Body of pancreas (tissue), 4 donors: ENCODE data around the gene EPB41L5. TPM values are rescaled to one million over a fixed set of nuclear protein-coding genes. Genes with fewer than 3 reads are reported as not detected.
"Not testable (repeated sequence)": the region's sequence is repeated elsewhere in the genome, so short reads cannot be mapped to it uniquely, and the experiment has no call there.

Experiments
- ATAC-seq: fragments of 150-250 bp; one replicate; pipeline ENCODE4 v1.9.1; 2016
- DNase-seq, 4 donors: peaks; one replicate each; pipeline ENCODE4 v3.0.0-alpha.2; 2019
- H3K27ac ChIP-seq, 4 donors: fragments of 200-600 bp; sonication (generic); 1 replicate in 3 of 4; 2 replicates in 1 of 4; pipeline versions ENCODE4 v1.5.1 to v1.6.1; 2016 to 2019; ENCODE audit warnings: mild to moderate bottlenecking in 1 of 4, mixed read lengths in 1 of 4, moderate library complexity in 1 of 4
- H3K27me3 ChIP-seq, 2 donors: fragments of 200-600 bp; sonication (generic); one replicate each; pipeline ENCODE4 v1.6.0; 2016; ENCODE audit warnings: mild to moderate bottlenecking in 1 of 2
- H3K36me3 ChIP-seq, 2 donors: fragments of 200-600 bp; sonication (generic); replicated peaks in 1 of 2; 2 replicates each; pipeline ENCODE4 v1.5.1; 2016; ENCODE audit warnings: low read depth in 2 of 2; ENCODE audit not compliant: insufficient read depth in 1 of 2
- H3K4me1 ChIP-seq: fragments of 200-600 bp; sonication (generic); one replicate; pipeline ENCODE4 v1.6.0; 2016
- H3K4me3 ChIP-seq, 2 donors: fragments of 200-600 bp; sonication (generic); 1 replicate in 1 of 2; 2 replicates in 1 of 2; pipeline ENCODE4 v1.5.1; 2016 to 2019
- H3K9me3 ChIP-seq, 3 donors: fragments of 200-600 bp; sonication (generic); 1 replicate in 2 of 3; 2 replicates in 1 of 3; pipeline ENCODE4 v1.5.1; 2016
- POLR2A ChIP-seq, 3 donors: fragments of 450-650 bp; IDR thresholded peaks; one replicate each; pipeline ENCODE4 v1.6.1; 2016; ENCODE audit warnings: antibody characterized with exemption in 3 of 3, mild to moderate bottlenecking in 2 of 3
- WGBS, 2 donors: methylation state at CpG; one replicate each; pipeline ENCODE4 v1.1.5; 2017; 5-methylcytosine and 5-hydroxymethylcytosine counted together
- intact Hi-C: fragments of 100-400 bp; cut with DNase I; formaldehyde crosslinking; loops from one replicate; pipeline ENCODE4 v1.15.1; 2023
- total RNA-seq, 2 donors: library from RNA; depleted of rRNA; stranded (reverse); fragments of >200 nt; gene quantifications; one replicate each; pipeline ENCODE4 v1.1.0, GENCODE V29; 2016
- TF ChIP-seq, protein P1 (sequence below), 7 experiments: fragments of 450-650 bp in 4 of 7; fragments of 200-600 bp in 3 of 7; sonication (generic) in 3 of 7; IDR thresholded peaks; one replicate each; pipeline ENCODE4 v1.5.1; 2016 to 2019; ENCODE audit warnings: antibody characterized with exemption in 7 of 7

EPB41L5 gene
- total RNA-seq, 2 donors from 2014 or later, result 27.2 to 32.6 TPM

DNA sequence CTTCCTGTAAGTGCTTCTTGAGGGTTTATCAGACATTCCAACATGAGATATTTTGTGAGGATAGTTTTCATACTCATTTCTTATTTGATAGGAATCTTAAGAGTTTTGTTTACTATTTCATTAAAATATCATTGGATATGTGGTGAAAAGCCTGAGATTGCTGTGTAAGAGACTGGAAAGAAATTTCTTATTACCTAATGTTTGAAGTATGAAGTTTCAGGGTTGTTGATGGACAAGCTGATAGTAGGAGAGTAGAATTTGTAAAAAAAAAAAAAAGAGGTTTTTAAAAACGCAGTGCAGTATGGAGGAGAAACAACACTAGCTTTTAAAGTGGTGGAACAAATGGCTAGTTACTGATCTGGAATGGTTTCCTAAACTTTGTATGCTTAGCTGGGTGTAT lies 7.7 kb downstream of the EPB41L5 start:
- WGBS, 2 donors, result 37 to 50% methylated on average over 1 of the region's 1 CpG
- no peak for ATAC-seq
- H3K4me1 ChIP-seq, result peaks cover 9% of the 10 kb centered on the region

DNA sequence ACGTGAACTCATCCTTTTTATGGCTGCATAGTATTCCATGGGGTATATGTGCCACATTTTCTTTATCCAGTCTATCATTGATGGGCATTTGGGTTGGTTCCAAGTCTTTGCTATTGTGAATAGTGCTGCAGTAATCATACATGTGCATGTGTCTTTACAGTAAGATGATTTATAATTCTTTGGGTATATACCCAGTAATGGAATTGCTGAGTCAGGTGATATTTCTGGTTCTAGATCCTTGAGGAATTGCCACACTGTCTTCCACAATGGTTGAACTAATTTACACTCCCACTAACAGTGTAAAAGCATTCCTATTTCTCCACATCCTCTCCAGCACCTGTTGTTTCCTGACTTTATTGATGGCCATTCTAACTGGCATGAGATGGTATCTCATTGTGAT lies 9.6 kb downstream of the EPB41L5 start:
- H3K9me3 ChIP-seq, result not testable (repeated sequence)

More for the DNA sequence above, 7.7 kb downstream of the EPB41L5 start:
- H3K4me3 ChIP-seq, result no peak overlapping the region
- no peaks in the 10 kb centered on the region for H3K9me3 ChIP-seq
- no peak for DNase-seq
- H3K36me3 ChIP-seq, result no peaks in the 10 kb centered on the region
- H3K27ac ChIP-seq, result no peak overlapping the region
- intact Hi-C loops, result no loop called here
- no peaks in the 10 kb centered on the region for H3K27me3 ChIP-seq
- TF ChIP-seq, protein P1, sequence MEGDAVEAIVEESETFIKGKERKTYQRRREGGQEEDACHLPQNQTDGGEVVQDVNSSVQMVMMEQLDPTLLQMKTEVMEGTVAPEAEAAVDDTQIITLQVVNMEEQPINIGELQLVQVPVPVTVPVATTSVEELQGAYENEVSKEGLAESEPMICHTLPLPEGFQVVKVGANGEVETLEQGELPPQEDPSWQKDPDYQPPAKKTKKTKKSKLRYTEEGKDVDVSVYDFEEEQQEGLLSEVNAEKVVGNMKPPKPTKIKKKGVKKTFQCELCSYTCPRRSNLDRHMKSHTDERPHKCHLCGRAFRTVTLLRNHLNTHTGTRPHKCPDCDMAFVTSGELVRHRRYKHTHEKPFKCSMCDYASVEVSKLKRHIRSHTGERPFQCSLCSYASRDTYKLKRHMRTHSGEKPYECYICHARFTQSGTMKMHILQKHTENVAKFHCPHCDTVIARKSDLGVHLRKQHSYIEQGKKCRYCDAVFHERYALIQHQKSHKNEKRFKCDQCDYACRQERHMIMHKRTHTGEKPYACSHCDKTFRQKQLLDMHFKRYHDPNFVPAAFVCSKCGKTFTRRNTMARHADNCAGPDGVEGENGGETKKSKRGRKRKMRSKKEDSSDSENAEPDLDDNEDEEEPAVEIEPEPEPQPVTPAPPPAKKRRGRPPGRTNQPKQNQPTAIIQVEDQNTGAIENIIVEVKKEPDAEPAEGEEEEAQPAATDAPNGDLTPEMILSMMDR (IDR thresholded peaks at IDR 0.05), result no peak
- TF ChIP-seq POLR2A (IDR thresholded peaks at IDR 0.05), result no peak

DNA sequence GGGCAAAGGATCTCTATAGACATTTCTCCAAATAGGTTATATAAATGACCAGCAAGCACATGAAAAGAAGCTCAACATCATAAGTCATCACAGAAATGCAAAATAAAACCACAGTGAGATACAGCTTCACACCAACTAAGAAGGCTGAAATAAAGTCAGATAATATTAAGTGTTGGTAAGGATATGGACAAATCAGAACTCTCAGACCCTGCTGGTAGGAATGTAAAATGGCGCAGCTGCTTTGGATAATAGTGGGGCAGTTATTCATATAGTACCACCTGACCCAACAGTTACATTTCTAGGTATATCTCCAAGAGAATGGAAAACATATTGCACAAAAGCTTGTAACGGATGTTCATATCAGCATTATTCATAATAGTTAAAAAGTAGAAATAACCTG lies 14.0 kb downstream of the EPB41L5 start:
- 98 to 100% methylated on average over 2 of the region's 2 CpGs for WGBS, 2 donors
- no peak for ATAC-seq
- no peak for DNase-seq
- TF ChIP-seq POLR2A (IDR thresholded peaks at IDR 0.05), result no peak
- TF ChIP-seq, protein P1 (IDR thresholded peaks at IDR 0.05), result no peak
- intact Hi-C loops, result no loop called here
- H3K27me3 ChIP-seq, result no peaks in the 10 kb centered on the region
- no peak overlapping the region for H3K4me3 ChIP-seq
- no peak overlapping the region for H3K27ac ChIP-seq
- peaks cover 4% of the 10 kb centered on the region for H3K4me1 ChIP-seq
- no peaks in the 10 kb centered on the region for H3K9me3 ChIP-seq
- H3K36me3 ChIP-seq, result no peaks in the 10 kb centered on the region

More for the DNA sequence above, 9.6 kb downstream of the EPB41L5 start:
- H3K36me3 ChIP-seq, ATAC-seq, intact Hi-C loops, H3K4me1 ChIP-seq, H3K4me3 ChIP-seq, H3K27ac ChIP-seq, DNase-seq, H3K27me3 ChIP-seq: not testable (repeated sequence)
- WGBS, 2 donors, result 100% methylated on average over 1 of the region's 1 CpG

DNA sequence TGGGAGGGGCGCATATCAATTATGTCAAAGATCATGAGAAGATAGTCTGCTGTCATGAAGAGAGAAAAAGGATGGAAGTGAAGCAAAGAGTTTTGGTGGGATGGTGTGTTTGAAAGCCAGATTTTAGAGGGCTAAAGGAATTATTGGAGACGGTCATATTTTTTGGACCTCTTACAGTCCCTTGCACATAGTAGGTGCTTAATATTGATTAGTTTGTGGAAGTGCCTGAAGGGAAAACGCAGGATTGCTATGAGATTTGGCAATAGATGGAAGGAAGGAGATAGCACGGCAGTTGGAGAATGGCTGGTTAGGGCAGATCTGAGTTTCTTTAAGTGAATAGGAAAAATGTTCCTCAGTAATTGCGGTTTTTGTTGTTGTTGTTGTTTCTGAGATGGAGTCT lies 15.9 kb downstream of the EPB41L5 start:
- TF ChIP-seq, protein P1 (IDR thresholded peaks at IDR 0.05), result no peak
- no peak for TF ChIP-seq POLR2A (IDR thresholded peaks at IDR 0.05)
- no peak for ATAC-seq
- 88 to 90% methylated on average over 5 of the region's 5 CpGs for WGBS, 2 donors
- no peaks in the 10 kb centered on the region for H3K9me3 ChIP-seq
- peaks cover 5% of the 10 kb centered on the region for H3K4me1 ChIP-seq
- H3K4me3 ChIP-seq, result no peak overlapping the region
- H3K27me3 ChIP-seq, result no peaks in the 10 kb centered on the region
- no peak overlapping the region for H3K27ac ChIP-seq
- intact Hi-C loops, result no loop called here
- no peaks in the 10 kb centered on the region for H3K36me3 ChIP-seq
- no peak for DNase-seq

DNA sequence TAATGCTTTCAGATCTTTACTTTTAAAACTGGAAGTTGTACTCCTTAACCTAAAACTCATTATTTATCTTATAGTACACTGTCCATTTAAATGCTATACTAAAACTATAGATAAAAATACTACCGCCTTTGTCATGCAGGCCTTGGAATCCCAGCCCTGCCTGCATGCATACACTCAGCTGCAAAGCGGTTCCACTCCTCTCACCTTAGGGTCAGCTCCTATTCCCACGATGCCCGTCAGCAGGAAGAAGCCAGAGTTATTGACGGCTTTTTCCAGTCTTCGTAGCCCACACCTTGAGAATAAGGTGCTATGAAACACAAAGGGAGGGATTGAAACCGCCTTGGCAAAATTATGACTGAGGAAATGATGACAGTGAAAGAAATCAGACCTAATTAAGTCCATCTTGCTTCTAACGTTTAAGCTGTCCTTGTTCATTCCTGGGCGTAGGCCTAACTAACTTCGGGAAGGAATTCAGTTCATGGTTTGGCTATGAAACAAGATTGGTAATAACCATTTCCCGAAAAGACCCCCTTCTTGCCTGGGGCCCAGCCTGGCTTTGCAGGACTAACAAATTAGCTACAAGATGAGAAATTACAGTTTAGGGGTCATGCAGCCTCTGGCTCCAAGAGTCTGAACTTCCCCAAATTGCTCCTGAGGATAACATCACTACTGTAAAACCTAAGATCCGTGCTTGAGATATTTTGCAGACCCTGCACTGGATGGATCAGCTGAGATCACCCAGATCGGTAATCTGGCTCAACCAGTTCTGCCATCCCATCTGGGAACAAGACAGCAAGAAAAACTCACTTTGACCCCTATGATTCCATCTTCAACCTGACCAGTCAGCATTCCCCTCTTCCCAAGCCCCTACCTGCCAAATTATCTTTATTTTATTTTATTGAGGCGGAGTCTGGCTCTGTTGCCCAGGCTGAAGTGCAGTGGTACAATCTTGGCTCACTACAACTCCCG lies 17.1 kb downstream of the EPB41L5 start:
- Histone ChIP-seq H3K36me3 (no peaks in the 10 kb centered on the region), H3K4me1 (peaks cover 12% of the 10 kb centered on the region), H3K27me3 (no peaks in the 10 kb centered on the region), H3K27ac (no peak overlapping the region), H3K4me3 (no peak overlapping the region), H3K9me3 (no peaks in the 10 kb centered on the region)
- WGBS, 2 donors, result 79 to 85% methylated on average over 15 of the region's 15 CpGs
- no peak for TF ChIP-seq POLR2A (IDR thresholded peaks at IDR 0.05)
- TF ChIP-seq, protein P1 (IDR thresholded peaks at IDR 0.05), result no peak
- intact Hi-C loops, result no loop called here
- ATAC-seq (no peak), DNase-seq (no peak)
